ENCODE results near the gene PCSK6.
A peak's percentile ranks its signal among the peaks of the same experiment; 100 is the strongest.

The PCSK6 gene

DNA sequence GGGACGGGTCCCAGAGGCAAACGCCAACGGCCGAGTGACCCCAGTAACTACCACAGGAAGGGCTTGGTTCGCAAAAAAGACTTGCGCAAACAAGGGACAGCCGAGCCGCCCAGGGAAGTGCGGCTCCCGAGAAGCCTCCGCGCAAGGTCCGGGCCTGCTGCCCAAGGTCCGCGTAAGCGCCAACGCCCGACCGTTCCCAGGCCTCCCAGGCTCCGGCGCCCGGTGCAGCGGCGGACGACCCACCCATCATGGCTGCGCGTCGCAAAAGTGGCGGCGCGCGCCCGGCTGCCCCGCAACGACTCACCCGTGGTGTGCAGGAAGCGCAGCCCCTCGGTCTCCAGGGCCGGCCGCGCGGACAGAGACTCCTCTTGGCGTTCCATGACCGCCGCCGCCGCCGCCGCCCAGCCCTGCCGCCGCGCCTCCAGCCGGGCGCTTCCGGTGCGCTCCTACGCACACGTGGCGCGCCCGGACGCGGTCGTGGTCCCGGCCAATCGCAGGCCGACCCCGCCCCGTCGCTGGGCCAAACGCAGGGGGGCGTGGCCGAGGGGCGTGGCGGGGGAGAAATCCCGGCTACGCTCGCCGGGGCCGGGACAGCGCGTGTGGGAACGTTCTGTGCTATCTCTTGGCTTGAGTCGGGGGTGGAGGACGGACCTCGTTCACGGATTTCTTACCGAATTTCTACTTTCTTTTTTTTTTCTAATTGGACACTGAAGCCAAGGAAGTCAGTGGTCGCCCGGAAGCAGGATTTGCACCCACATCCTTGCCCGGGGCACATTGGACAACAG is 212.3 kb downstream of the PCSK6 start, which contains the start of gene SELENOS:
SELENOS (minus strand) TSS at position 448 of the 785 bp plus-strand sequence; CDS start at position 380, 68 bp downstream.
- H3K4me3 ChIP-seq (ENCODE audit: low read depth, low read length), result peak within 1 kb of the TSS; percentile 80
- peak; percentile 72 for DNase-seq (ENCODE audit: low read depth)

DNA sequence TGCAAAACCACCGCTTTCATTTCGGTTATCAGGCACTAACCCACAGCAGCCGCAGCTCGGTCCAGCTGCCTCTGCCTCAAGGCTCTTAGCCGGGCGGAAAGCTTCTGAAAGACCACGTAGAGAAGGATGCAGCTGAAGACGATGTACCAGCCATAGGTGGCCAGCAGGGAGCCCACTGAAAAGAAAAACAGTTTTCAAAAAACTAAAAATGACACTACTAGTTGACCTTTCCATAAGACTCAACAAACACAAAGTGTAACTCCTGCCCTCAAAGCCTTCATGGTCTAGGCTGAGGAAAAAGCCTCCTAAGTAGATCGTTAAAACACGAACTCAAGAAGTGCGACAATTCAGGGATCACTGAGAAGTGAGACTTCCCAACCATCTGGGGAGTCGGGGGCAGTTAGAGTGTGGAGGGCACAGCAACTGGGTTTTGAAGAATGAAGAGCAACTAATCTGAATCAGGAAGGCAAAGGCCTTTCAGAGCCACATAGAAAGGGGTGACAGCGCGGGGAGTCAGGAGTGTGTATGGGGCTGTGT is 212.9 kb downstream of the PCSK6 start:
- peak overlapping the region; percentile 80 for H3K4me3 ChIP-seq (ENCODE audit: low read depth, low read length)
- no peak for DNase-seq (ENCODE audit: low read depth)

DNA sequence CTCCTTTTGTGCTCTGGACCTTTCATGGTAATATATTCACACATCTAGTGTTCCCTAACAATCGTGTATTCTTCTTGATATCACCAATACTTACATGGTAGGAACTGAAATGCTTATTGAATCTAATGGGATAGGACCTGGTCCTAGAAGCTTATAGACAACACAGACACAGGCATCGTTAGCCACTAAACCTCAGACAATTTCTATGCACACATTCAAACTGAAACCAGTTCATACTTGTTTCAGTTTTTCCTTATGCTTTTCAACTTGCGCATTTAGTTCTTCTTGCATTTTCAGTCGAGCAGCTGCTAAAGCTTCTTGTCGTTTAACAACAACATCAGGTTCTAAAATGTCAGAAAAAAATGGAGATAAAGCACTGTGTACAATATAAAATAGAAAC is 214.5 kb downstream of the PCSK6 start:
- H3K4me3 ChIP-seq (ENCODE audit: low read depth, low read length), result no peak overlapping the region
- DNase-seq (ENCODE audit: low read depth), result no peak

DNA sequence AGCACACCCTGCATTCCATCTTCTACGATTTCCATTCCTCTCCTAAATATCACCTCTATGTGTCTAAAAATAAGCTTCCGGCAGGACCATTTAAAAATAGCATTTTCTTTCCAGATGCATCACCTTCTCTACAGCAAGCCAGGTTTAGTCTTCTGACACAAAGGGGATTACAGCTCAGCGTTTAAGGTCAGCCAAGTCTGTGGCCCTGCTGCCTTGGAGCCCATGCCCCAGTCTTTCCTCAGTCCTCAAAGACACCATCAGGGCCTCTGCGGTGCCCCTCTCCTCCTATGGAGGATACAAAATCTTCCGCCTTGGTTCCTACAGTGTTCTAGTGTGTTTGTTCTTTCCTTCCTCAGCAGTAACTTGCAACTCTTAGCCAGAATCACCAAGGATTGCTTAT is 216.0 kb downstream of the PCSK6 start:
- DNase-seq (ENCODE audit: low read depth), result no peak
- no peak overlapping the region for H3K4me3 ChIP-seq (ENCODE audit: low read depth, low read length)

DNA sequence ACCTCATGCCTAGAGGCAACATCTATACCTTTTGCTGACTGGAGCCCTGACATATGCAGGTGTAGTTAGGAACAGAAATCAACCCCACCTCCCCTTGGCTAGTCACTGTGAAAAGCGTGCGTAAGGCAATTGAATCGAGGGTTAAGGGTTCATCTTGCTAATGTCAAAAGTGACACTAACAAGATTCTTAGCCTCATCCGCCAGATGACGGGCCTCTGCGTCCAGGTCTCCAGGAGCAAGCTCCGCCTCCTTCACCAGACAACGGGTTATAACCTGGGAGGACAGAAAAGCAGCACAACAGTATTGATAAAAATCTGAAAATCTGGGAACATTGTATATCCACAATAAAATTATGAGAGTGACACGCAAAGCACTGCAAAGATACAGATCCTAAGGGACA is 216.9 kb downstream of the PCSK6 start:
- no peak overlapping the region for H3K4me3 ChIP-seq (ENCODE audit: low read depth, low read length)
- no peak for DNase-seq (ENCODE audit: low read depth)

DNA sequence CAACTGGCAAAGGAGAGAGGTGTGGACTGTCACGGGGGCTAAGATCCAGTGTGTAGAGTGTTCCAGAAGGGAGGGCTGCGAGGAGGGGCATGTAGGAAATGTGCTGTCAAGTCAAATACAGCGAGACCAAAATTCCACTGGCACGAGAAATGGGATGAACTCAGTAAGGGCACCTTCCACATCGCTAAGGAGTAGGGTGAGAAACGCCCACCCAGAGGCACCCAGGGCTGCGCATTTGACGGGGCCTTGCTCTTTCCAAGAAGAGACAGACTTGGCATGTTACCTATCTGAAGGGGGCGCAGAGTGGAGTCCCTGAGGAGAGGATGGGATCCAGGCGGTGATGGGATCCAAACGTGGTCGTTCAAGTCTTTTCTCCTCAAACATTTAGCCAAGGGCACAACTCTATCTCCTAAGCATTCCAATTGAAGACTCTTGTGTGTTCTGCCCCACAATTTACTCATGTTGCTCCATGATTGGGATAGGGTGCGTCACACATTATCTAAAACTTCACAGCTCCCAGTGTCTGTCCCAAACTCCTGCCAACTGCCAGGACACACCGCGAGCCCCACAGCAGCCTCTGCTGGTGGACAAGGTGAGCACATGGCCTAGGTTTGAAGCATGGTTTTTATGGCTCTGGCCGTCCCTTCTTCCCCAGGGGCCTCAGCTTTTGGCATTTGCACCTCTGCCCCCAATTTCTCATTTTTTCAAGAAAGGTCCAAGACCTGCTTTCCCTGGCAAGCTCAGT is 219.9 kb downstream of the PCSK6 start:
- H3K4me3 ChIP-seq (ENCODE audit: low read depth, low read length), result no peak overlapping the region
- DNase-seq (ENCODE audit: low read depth), result no peak

DNA sequence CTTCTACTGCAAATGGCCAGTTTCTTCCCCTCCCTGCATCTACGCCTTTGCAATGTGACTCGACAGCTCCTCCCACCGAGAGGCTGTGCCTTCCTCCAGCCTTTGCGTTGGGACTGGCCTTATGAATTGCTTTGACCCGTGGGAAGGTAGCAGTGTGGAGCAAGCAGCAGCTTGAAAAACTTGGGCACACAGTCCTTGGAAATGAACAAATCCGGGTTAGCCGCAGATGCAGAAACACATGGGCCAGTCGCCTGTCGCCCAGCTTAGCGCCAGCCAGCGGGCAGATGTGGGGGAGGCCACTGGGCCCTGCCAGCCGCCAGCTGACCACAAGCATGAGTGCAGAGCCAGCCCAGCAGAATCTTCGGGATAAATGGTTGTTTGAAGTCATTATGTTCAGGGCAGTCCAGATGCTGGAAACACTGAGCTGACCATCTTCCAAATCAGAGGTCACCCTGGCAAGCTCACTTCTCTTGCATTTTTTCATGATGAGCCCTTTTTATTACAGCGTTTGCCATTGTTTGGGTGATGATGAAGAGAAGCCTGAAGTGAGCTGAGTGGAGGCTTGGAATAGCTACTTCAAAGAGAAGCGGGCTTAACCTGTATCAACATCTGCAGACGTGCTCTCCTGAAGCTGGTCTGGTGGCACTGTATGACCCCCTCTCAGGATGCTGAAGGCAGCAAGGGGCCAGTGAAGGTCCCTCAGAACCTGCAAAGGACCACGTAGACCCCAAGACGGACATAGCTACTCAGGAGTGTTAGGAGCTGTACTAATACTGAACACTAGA is 222.0 kb downstream of the PCSK6 start:
- peak; percentile 56 for DNase-seq (ENCODE audit: low read depth)
- H3K4me3 ChIP-seq (ENCODE audit: low read depth, low read length), result no peak overlapping the region

DNA sequence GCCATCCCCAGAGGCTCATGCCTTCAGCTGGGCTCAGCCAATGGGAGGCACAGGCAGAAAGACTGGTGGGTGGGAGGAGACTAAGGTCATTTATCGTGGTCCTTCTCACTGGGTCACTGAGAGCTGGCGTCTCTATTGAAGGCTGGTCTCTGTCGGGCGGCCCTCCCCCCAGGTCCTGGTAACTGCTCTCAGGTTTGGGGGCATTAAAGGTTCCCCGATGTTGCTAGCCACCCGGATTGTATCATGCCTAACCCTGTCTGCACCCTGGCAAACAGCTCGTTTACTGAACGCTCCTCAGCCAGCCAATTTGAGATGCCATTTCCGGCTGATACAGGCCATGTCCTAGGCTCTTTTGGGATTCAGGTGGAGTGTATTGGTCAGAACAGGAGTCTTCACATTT is 222.7 kb downstream of the PCSK6 start:
- DNase-seq (ENCODE audit: low read depth), result no peak
- H3K4me3 ChIP-seq (ENCODE audit: low read depth, low read length), result no peak overlapping the region

- H3K4me3 ChIP-seq (ENCODE audit: low read depth, low read length), result no peak overlapping the region
- DNase-seq (ENCODE audit: low read depth), result no peak
These were observed 223.5 kb downstream of the PCSK6 start for GRCh38 chr15:101266034-101266433.

DNA sequence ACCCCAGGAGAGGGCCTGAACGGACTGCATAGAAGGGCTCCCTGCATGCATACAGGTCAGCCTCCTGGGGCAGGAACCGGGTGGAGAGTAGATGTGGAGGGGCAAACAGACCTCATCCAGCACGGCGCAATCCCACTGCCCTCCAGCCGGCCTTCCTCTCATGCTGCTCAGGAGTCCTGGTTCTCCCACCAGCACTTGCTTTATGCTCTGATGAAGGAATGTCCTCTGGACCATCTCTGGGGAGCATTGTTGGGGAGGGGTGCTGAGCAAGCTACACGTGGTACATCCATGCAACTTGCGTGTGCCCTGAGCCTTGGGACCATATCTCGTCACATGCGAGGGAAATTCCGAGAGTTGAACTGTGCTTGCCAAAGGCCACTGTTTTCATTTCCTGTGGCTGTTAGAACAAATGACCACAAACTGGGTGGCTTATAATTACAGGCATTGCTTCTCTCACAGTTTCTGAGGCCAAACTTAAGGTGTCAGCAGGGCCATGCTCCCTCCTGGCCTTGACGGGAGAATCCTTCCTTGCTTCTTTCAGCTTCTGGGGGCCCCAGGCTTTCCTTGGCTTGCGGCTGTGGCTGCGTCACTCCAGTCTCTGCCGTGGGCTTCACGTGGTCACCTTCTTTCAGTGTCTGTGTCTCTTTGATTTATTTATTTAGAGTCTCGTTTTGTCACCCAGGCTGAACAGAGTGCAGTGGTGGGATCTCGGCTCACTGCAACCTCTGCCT is 224.4 kb downstream of the PCSK6 start:
- no peak overlapping the region for H3K4me3 ChIP-seq (ENCODE audit: low read depth, low read length)
- DNase-seq (ENCODE audit: low read depth), result no peak

DNA sequence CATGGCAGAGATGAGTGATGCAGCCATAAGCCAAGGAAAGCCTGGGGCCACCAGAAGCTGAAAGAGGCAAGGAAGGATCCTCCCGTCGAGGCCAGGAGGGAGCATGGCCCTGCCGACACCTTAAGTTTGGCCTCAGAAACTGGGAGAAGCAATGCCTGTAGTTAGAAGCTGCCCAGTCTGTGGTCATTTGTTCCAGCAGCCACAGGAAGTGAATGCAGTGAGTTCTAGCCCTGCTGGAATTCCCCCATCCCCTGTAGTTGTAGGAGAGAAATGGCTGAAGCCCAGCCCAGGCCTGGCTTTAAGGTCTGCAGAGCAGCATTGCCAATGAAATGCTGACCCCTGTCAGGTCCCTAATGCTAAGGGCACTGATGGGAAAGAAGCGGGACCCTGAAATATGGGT is 225.5 kb downstream of the PCSK6 start:
- no peak overlapping the region for H3K4me3 ChIP-seq (ENCODE audit: low read depth, low read length)
- DNase-seq (ENCODE audit: low read depth), result no peak

DNA sequence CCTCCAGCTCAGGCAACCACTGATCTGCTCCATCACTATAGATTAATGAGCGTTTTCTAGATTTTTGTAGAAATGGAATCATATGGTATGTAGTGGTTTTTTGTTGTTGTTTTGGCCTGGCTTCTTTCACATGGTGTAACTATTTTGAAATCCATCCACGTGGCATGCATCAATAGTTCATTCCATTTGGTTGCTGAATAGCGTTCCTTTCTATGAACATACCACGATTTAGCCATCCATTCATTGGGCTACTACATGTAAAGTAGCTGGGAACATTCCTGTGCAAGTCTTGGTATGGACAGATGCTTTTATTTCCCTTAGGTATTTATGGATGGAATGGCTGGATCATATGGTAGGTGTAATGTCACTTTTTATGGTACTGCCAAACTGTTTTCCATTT is 227.0 kb downstream of the PCSK6 start:
- no peak overlapping the region for H3K4me3 ChIP-seq (ENCODE audit: low read depth, low read length)
- no peak for DNase-seq (ENCODE audit: low read depth)

DNA sequence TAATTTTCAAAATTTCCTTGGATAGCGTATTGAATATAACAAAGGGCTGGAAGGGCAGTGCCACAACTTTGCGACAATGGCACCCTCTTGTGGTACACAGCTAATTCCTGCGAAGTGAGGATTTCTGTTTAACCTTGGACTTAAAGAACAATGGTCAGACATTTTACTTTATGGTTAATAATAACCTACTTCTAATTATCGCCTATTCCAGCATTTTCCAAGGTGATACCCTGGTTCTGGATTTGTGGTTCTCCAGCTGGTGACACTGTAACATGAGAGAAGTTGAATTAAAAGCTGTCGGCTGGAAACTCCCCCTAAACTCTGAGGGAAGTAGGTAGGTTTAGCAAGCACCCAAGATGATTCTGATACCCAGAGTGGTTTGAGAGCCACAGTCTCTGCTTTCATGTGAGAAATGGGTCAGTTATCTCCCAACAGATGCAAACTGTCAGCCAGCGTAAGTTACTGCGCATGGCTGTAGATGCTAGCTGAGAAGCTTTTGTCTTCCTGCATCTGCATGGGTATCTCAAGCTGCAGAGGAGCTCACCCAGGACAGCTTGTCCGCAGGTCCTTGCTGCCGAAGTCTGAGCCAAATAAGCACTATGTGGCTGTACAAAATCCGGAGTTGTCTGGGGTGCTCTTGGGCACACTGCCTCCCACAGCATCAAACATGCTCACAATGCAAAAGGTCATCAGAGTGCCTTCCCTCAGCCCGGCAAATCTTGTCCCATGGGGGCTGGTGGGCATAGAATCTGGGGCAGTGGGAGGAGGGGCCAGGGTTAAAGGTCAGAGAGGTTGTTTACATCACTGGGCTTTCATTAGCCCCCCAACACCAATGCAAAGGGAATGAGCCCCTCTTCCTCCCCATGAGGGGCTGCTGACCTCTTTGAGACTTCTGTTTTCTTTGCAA is 231.0 kb downstream of the PCSK6 start:
- DNase-seq (ENCODE audit: low read depth), result no peak
- no peak overlapping the region for H3K4me3 ChIP-seq (ENCODE audit: low read depth, low read length)

DNA sequence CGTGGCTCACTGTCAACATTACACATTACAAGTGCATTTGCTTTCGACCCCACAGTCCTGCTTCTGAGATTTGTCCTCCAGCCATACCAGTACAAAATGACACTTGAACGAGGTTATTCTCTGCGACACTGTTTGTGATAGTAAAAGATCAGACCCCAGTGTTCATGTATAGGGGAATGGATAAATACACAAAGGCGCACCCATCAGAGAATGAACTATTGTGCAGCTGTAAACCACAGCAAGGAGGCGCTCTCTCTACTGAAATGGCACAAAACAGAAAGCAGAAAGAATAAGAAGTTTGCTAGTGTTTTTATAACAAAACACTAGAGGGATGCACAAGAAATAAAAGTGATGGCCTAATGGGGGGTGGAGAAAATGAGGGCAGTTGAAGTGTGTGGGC is 232.8 kb downstream of the PCSK6 start:
- DNase-seq (ENCODE audit: low read depth), result no peak
- no peak overlapping the region for H3K4me3 ChIP-seq (ENCODE audit: low read depth, low read length)

- no peak overlapping the region for H3K4me3 ChIP-seq (ENCODE audit: low read depth, low read length)
- peak; percentile 64 for DNase-seq (ENCODE audit: low read depth)
These were observed 233.8 kb downstream of the PCSK6 start for GRCh38 chr15:101255615-101256241.

GRCh38 chr15:101255051-101255395 is 234.5 kb downstream of the PCSK6 start:
- no peak overlapping the region for H3K4me3 ChIP-seq (ENCODE audit: low read depth, low read length)
- no peak for DNase-seq (ENCODE audit: low read depth)

DNA sequence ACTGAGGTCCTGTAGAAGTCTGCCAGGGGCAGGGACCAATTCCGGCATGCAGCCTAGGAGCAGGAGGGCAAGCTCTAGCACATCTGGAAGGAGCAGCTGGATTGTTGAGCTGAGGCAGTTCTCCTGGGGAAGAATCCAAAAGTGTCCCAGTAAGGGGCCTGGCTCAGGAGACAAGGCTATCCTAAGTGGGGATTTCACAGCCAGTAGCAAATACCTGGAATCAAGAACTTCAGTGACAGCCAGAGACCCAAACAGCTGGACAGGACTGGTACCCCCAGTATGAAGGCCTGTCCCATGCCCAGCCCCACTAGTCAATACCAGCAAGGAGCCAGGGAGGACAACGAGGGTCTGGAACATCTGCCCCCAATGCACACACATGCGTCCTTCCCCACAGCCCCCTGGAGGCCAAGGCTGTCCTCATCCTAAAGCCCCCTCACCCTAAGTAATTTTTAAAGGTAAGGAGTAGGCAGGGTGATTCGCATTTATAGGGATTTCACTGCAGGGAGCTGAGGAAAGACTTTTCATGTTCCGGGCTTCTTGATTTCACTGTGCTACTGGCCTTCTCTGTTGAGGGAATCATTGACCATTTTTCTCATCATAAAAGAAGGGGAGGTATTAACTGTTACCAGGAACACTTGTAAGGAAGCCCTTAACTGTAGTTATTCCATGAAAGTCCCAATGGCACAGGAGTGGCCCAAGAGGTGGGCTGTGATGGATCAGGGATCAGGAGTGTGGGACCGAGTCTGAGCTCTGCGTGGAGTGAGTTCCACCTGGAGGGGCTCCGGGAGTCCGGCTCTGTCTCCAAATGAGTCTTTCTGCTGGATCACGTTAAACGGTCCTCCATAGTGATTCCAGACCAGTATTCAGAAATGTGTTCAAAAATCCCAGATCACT is 235.1 kb downstream of the PCSK6 start:
- no peak for DNase-seq (ENCODE audit: low read depth)
- H3K4me3 ChIP-seq (ENCODE audit: low read depth, low read length), result no peak overlapping the region
